OCI-LY7 (cell line): Measurements from ENCODE around the gene RREB1. TPM values are rescaled to one million over a fixed set of nuclear protein-coding genes. Genes with fewer than 3 reads are reported as not detected.

ENCODE experiments used
- BruUV-seq: library from RNA; stranded (reverse); fragments of 400-500 nt; replicated peaks from 2 replicates; lab custom pipeline; 2021; lab: Mats Ljungman, UMichigan
- CTCF ChIA-PET: fragments of 300-600 bp; sonication (Branson Sonifier 250); formaldehyde crosslinking; loops from one replicate; lab custom pipeline; 2022; ENCODE audit warnings: antibody characterized with exemption; ENCODE audit not compliant: unreplicated experiment; lab: Charles Lee
- POLR2A ChIA-PET: fragments of 300-600 bp; sonication (Branson Sonifier 250); formaldehyde crosslinking; loops from one replicate; lab custom pipeline; 2022; ENCODE audit warnings: antibody characterized with exemption; lab: Charles Lee
- DNase-seq: peaks from one replicate; pipeline ENCODE4 v3.0.0-alpha.2; 2015; ENCODE audit warnings: low spot score
- H2AFZ ChIP-seq: fragments of 200-600 bp; sonication (generic), shearing (Covaris generic); 2 replicates; pipeline ENCODE4 v1.6.1; 2014; ENCODE audit warnings: mild to moderate bottlenecking, antibody characterized with exemption, low read length, moderate library complexity
- H3K27ac ChIP-seq: fragments of 200-600 bp; sonication (generic); 2 replicates; pipeline ENCODE4 v1.5.1; 2014; ENCODE audit warnings: mixed run types, low read depth, mild to moderate bottlenecking, moderate library complexity, low read length, inconsistent platforms; ENCODE audit not compliant: poor library complexity, severe bottlenecking
- H3K36me3 ChIP-seq: fragments of 200-600 bp; sonication (generic); 2 replicates; pipeline ENCODE4 v1.6.1; 2014; ENCODE audit warnings: mild to moderate bottlenecking, antibody characterized with exemption, low read length, moderate library complexity, mixed read lengths; ENCODE audit not compliant: insufficient read depth
- H3K4me1 ChIP-seq: fragments of 200-600 bp; sonication (generic); 2 replicates; pipeline ENCODE4 v1.5.1; 2014; ENCODE audit warnings: mild to moderate bottlenecking, low read length; ENCODE audit not compliant: insufficient read depth, poor library complexity, severe bottlenecking
- H3K4me2 ChIP-seq: fragments of 200-600 bp; sonication (generic); 2 replicates; pipeline ENCODE4 v1.6.1; 2014; ENCODE audit warnings: mild to moderate bottlenecking, low read length
- H3K4me3 ChIP-seq: fragments of 200-600 bp; sonication (generic); 2 replicates; pipeline ENCODE4 v1.5.1; 2014; ENCODE audit warnings: mild to moderate bottlenecking, low read depth, low read length; ENCODE audit not compliant: poor library complexity, severe bottlenecking
- H3K79me2 ChIP-seq: fragments of 200-600 bp; sonication (generic); 2 replicates; pipeline ENCODE4 v1.6.1; 2016; ENCODE audit warnings: low read depth, mild to moderate bottlenecking, low read length, moderate library complexity, mixed read lengths; ENCODE audit not compliant: insufficient read depth
- H3K9me2 ChIP-seq: fragments of 200-600 bp; sonication (generic); 2 replicates; pipeline ENCODE4 v1.6.1; 2016; ENCODE audit warnings: mild to moderate bottlenecking, low read length, mixed read lengths; ENCODE audit not compliant: insufficient read depth
- H3K9me3 ChIP-seq: fragments of 200-600 bp; sonication (generic); 2 replicates; pipeline ENCODE4 v1.6.1; 2014; ENCODE audit warnings: mild to moderate bottlenecking, mixed run types, low read length, mixed read lengths
- H4K20me1 ChIP-seq: fragments of 200-600 bp; sonication (generic); 2 replicates; pipeline ENCODE4 v1.6.1; 2014; ENCODE audit warnings: mild to moderate bottlenecking, antibody characterized with exemption, low read length, moderate library complexity, mixed read lengths; ENCODE audit not compliant: insufficient read depth
- EZH2phosphoT487 ChIP-seq: fragments of 200-600 bp; sonication (generic); IDR thresholded peaks from 2 replicates; pipeline ENCODE4 v1.6.1; 2018; ENCODE audit warnings: low read depth, borderline replicate concordance, mild to moderate bottlenecking, mixed run types, antibody characterized with exemption, low read length, moderate library complexity, mixed read lengths
- intact Hi-C: fragments of 100-400 bp; cut with micrococcal nuclease; formaldehyde crosslinking; loops from one replicate; pipeline ENCODE4 v1.10.0; 2022; ENCODE audit not compliant: unreplicated experiment
- total RNA-seq, 2 experiments: library from RNA; depleted of rRNA in 1 of 2; stranded (reverse); fragments of >200 nt in 1 of 2; shearing (Covaris generic) in 1 of 2; gene quantifications; 2 replicates each; pipeline ENCODE4 v1.2.3, GENCODE V29; 2014 to 2022
- TF ChIP-seq, protein P1 (sequence below): fragments of 200-600 bp; sonication (generic); conservative IDR thresholded peaks from 2 replicates; pipeline ENCODE4 v1.5.1; 2014; ENCODE audit warnings: mild to moderate bottlenecking, antibody characterized with exemption, low read length, moderate library complexity, mixed read lengths

Gene RREB1
- total RNA-seq, 2 experiments from 2014 or later: 4.4 to 7.1 TPM

DNA sequence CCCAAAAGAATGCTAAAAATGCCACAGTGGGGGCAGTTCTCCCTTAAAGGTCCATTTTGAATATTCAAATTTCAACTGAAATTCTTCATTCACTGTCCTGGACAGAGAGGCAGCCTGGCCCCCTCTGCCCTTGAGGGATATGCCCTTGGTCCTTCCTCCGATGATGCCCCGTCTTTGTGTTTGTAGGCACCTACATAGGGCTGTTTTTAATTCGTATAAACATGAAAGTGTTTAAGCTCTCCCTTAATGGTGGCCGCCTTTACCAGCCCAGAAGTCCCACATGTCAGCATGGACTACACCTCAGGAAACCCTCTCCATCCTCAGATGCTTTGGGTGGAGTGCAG lies 135.0 kb downstream of the RREB1 start:
- H4K20me1 ChIP-seq: no peaks in the 10 kb centered on the region
- no peaks in the 10 kb centered on the region for H3K9me3 ChIP-seq
- H3K27ac ChIP-seq: no peak overlapping the region
- H3K9me2 ChIP-seq: no peaks in the 10 kb centered on the region
- CTCF ChIA-PET: interaction anchor here (0.6 to 1.0 kb wide), 3 partner anchors 8 to 565 kb away, joined by 3 read pairs; no protein-coding TSS in a partner anchor
- no TSS peak for BruUV-seq
- H3K4me3 ChIP-seq: no peak overlapping the region
- H3K36me3 ChIP-seq: no peaks in the 10 kb centered on the region
- no peaks in the 10 kb centered on the region for H3K79me2 ChIP-seq
- TF ChIP-seq, protein P1, sequence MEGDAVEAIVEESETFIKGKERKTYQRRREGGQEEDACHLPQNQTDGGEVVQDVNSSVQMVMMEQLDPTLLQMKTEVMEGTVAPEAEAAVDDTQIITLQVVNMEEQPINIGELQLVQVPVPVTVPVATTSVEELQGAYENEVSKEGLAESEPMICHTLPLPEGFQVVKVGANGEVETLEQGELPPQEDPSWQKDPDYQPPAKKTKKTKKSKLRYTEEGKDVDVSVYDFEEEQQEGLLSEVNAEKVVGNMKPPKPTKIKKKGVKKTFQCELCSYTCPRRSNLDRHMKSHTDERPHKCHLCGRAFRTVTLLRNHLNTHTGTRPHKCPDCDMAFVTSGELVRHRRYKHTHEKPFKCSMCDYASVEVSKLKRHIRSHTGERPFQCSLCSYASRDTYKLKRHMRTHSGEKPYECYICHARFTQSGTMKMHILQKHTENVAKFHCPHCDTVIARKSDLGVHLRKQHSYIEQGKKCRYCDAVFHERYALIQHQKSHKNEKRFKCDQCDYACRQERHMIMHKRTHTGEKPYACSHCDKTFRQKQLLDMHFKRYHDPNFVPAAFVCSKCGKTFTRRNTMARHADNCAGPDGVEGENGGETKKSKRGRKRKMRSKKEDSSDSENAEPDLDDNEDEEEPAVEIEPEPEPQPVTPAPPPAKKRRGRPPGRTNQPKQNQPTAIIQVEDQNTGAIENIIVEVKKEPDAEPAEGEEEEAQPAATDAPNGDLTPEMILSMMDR: no peak
- TF ChIP-seq EZH2phosphoT487: no peak
- no peak overlapping the region for H2AFZ ChIP-seq
- intact Hi-C loops: no loop called here
- H3K4me2 ChIP-seq: no peak overlapping the region
- POLR2A ChIA-PET: no interaction called here
- DNase-seq: no peak
- peaks cover 17% of the 10 kb centered on the region for H3K4me1 ChIP-seq

DNA sequence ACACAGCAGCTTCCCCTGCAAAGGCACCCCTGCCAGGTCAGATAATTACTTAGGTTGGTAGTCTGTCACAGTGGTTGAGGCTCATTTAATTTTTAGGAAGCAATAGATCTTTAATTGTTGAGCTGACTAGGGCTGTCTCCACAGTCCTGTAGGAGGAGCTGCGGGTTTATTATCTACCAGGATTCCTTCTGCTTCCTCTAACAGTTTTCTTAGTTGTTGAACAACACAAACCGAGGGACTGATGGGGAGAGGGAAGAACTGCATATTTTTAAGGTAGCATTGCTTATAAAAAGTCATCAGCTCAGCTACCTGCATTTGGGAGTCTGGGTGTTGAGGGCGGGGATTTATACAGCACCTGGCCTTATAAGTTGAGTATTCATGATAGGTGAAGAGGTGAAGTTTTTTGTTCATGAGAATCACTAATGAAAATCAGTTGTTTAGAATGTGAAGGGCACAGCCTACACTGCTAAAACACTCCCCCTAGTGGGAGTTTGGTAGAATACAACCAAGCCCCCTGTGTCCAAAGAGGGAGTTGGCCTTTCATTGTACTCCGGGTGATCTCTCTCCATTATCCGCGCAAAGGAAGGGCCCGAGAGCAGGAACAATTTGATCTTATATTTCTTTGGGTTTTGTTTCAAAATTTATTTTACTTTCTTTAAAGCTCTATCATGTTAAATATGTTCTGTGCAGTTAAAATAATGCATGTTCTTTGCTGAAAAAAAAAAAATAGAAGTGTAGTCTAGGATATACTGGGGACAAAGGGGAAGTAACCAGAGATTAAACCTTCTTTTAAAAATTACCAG lies 135.6 kb downstream of the RREB1 start:
- no peaks in the 10 kb centered on the region for H4K20me1 ChIP-seq
- ChIA-PET POLR2A (no interaction called here), CTCF (interaction anchor here (0.6 to 1.0 kb wide), 3 partner anchors 9 to 566 kb away, joined by 3 read pairs; no protein-coding TSS in a partner anchor)
- H2AFZ ChIP-seq: no peak overlapping the region
- H3K4me1 ChIP-seq: peaks cover 16% of the 10 kb centered on the region
- H3K9me3 ChIP-seq: no peaks in the 10 kb centered on the region
- no peaks in the 10 kb centered on the region for H3K9me2 ChIP-seq
- BruUV-seq: no TSS peak
- H3K36me3 ChIP-seq: no peaks in the 10 kb centered on the region
- TF ChIP-seq, protein P1: peak; percentile 96
- TF ChIP-seq EZH2phosphoT487: no peak
- intact Hi-C loops: no loop called here
- no peak overlapping the region for H3K4me2 ChIP-seq
- H3K27ac ChIP-seq: no peak overlapping the region
- H3K79me2 ChIP-seq: no peaks in the 10 kb centered on the region
- H3K4me3 ChIP-seq: no peak overlapping the region
- peak; percentile 75 for DNase-seq
